HG02840 (cell line): ENCODE results near the gene COL15A1.

ENCODE experiments used
- ATAC-seq: cut with Tn5 transposase; IDR thresholded peaks from one replicate; pipeline ENCODE4 v1.9.1; 2021; ENCODE audit warnings: mild to moderate bottlenecking, moderate library complexity, moderate number of reproducible peaks; ENCODE audit not compliant: unreplicated experiment, low FRiP score

COL15A1 gene

DNA sequence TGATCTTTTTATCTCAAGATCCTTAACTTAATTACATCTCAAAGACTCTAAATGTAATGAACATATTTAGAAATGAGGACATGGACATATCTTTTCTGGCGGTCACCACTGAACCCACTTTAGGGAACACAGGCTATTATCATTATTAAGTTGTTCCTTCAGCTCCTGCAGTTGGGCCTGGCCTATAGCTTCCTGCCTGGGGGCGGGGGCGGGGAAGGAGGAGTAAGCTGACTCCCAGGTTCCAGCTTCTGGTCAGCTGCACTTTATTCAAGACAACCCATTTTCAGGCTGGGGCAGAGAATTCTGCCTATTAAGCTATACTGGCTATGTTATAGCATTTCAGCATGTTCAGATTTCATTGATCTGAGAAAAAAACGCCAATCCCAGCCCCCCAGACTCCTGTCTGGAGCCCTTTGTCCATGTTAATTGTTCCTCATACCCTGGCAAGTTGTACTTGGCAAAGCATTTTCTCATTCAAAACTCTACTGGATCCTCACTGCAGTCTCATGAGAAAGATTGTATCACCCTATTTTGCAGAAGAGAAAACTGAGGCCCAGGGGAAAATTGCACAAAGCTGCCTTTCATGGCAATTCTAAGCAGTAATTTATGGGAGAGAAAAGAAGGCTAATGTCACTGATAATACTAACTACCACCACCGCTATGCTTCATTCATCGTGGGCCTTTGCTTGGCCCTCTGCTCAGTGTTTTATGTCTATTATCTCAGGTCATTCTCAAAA lies 25.1 kb downstream of the COL15A1 start:
- no peak for ATAC-seq

DNA sequence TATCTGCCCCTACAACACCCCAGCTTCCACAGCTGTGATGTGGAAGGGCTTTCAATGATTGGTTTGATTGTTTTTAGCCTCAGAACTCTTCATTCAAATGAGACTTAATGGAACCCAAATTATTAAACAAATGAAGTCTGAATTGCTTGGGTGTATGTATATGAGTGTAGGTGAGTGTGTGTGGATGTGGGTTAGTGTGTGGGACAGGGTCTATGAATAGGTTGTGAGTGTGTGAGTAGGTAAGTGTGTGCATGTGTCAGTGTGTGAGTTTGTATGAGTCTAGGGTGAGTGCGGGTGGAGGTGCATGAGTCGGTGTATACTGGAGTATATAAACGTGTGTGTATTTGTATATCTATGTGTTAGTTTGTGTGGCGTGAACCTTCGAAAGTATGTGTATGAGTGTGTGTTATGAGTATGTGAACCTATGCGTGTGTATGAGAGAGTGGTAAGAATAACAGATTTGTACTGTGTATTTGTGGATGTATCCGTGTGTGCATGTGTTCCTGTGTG lies 26.9 kb downstream of the COL15A1 start:
- no peak for ATAC-seq

- no peak for ATAC-seq
These were observed 27.6 kb downstream of the COL15A1 start for GRCh38 chr9:98971168-98971914.

DNA sequence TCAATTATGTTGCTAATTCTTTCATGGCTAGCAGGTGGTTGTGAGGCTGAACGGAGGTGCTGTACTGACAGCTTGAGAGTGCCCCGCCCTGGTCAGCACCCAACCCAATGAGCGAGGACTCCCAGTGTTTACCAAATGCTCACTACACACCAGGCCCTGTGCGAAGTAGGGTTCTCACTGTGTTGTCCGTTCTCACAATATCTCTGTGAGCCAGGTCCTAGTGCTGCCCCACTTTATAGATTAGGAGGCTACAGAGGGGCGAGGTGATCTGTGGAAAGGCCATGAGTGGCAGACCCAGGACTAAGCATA lies 28.2 kb downstream of the COL15A1 start:
- no peak for ATAC-seq

GRCh38 chr9:98972716-98973115 lies 29.0 kb downstream of the COL15A1 start:
- ATAC-seq, result no peak

- no peak for ATAC-seq
These were observed 29.5 kb downstream of the COL15A1 start for GRCh38 chr9:98973171-98973570.

DNA sequence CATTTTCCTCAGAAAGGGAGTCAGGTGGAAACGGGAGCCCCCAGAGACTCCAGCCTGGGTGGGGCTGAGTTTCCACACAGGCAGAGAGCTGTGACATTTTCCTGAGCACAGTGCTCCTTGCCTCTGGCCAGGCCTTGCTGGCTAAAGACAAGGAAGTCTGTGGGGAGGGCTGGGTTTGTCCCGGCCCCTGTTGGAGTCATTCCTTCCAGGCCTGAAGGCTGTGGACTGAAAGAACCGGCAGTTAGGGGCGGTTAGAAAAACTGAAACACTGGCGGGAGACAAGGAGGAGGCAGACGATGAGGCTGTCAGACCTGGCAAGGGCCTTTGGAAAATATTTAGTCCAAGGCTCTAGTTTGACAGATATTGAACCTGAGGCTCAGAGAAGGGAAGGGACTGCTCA lies 29.9 kb downstream of the COL15A1 start:
- ATAC-seq, result no peak

DNA sequence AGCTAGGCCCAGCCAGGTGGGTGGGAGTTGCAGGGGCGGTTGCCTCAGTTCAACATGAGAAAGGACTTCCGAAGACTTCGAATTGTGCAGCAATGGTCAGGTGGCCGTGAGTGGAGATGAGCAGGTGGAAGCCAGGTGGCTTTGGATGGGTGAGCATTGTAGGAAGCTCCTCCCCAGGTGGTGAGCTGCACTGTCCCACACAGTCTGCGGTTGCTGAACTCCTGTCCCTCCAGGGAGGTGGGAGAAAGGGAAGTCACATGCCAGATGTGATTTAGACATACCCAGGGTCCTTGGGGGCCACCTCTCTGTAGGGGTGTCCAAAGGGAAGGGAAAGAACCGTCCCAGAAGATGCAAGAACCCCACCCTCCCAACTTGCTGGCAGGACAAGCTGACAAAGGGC lies 30.4 kb downstream of the COL15A1 start:
- no peak for ATAC-seq

DNA sequence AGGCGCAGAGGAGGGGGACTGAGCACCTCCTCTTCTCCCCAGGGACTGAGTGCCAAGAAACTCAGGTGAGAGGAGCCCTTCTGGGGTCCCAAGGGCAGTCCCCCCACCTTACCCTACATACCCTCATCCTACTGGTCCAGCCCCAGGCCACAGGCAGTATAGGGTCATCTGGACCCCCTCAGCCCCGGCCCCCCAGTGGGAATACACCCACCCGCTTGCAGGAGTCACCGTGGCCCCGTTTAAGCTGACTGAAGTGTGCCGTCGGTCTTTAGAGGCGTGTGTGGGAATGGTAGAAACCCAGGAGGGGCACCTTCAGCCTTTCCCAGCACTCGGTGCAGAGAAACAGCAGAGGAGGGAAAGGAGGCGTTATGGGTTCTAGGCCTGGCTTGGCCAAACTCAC lies 30.8 kb downstream of the COL15A1 start:
- peak; percentile 8 for ATAC-seq

DNA sequence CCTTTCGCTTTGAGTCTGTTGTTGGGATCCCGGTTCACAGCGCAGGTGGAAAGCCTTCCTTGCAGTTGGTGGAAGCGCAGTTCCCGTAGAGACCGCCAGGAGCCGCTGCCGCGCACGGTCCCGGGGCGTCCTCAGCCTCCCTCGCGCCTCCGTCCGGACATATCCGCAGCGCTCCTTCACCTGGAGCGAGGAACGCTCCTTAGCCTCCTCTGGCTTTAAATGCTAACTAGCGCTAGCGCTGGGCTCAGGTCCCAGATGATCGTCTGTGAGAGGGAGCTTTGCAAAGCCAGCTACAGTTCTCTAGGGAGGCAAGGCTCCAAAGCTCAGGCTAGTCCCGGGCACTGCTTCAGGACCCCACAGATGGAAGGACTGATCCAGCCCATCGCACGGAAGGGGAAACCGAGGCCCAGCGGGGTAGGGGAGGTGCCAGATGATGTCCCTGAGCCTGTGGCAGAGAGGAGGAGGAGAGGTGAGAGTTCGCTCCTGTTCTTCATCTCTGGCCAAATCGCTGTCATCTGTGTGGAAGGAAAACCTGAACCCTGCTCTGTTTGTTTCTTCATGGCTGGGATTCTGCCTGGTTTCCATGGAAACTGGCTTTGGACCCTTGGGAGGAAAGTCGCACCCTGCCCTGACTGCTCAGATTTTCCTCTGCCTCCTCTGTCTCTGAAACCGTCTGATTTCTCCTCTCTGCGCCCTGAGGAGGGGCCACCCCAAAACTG lies 31.4 kb downstream of the COL15A1 start:
- peak; percentile 75 for ATAC-seq

- ATAC-seq, result no peak
These were observed 32.1 kb downstream of the COL15A1 start for GRCh38 chr9:98975838-98976237.

GRCh38 chr9:98977246-98977714 lies 33.6 kb downstream of the COL15A1 start:
- ATAC-seq, result no peak

DNA sequence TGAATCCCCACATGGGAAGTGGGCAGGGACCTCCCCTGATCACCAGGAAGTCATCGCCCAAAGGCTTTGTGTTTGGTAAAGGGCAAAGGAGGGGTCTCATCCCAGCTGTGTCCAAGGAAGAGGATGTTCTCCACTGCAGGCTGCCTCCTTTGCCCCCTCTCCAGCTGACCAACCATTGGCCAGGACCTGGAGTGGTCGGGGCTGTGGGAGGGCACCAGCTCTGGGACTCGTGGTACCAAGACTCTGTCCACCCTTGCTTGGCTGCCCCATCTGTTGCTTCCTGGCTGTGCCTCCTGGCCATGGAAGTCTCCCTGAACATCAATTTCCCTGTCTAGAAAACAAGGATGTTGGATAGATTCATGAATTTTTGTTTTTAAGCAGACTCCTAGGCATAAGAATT lies 34.1 kb downstream of the COL15A1 start:
- ATAC-seq, result no peak

- no peak for ATAC-seq
These were observed 34.5 kb downstream of the COL15A1 start for GRCh38 chr9:98978231-98978681.

DNA sequence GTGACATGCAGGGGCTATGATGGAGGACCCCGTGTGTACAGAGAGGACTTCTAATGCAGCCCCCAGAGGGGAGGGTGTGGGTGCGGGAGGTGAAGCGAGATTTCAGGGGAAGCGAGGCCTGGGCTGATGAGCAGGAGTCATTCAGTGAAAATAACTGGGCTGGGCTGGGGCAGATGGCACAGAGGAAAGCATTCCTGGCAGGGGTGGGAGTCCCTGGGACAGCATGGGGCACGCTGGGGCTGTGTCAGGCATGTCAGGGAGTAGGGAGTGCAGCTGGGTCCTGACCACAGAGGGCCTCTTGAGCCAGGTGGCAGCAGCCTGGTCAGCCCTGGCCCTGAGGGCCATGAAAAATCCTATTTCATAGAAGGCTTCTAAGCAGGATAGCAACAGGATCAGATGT lies 36.6 kb downstream of the COL15A1 start:
- no peak for ATAC-seq

DNA sequence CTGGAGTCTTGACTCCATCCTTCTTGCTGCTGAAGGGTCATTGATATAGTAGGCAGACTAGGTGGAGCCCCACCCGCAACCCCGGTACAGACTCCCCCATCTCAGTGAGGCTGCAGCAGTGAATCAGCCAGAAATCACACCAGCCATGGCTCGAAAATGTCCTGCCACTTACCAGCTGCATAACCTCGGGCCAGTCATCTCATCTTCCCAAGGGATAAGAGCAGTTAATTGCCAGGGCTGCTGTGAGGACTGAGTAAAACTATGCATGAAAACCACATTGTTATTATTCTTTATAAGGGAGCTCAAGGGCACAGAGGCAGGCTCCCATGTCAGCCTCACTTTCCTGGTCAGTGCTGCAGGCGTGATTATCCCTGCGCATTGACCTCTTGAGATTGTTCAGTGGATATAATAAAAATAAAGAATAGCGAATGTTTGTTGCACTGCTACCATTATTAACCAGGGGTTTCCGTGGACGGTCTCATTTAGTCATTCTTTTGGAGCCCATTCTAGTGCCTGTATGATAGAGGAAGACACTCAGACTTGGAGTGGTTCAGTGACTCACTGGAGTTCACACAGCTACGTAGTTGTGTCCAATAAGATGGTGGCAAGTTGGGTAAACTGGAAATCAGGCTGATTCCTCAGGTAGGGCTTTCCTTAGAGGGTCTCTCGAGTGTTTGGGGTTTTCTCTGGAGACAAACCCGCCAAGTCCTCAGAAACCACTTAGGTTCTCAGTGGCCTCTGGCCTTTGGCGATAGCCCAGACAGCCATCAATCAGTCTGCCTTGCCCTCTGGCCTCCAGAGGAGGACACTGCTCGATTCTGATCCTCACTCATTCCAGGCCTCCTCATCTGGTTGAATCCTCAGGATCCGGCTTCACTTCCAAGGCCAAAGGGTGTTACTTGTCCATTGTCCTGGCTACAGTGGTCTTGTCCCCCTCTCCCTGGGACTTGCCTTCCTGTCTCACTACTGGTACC lies 39.9 kb downstream of the COL15A1 start:
- no peak for ATAC-seq

DNA sequence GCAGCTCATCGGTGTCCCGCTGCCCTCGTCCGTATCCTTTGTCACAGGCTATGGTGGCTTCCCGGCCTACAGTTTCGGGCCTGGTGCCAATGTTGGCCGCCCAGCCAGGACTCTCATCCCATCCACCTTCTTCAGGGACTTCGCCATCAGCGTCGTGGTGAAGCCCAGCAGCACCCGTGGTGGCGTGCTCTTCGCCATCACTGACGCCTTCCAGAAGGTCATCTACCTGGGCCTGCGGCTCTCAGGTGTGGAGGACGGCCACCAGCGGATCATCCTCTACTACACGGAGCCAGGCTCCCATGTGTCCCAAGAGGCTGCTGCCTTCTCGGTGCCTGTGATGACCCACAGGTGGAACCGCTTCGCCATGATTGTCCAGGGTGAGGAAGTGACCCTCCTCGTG lies 41.9 kb downstream of the COL15A1 start:
- ATAC-seq, result no peak

DNA sequence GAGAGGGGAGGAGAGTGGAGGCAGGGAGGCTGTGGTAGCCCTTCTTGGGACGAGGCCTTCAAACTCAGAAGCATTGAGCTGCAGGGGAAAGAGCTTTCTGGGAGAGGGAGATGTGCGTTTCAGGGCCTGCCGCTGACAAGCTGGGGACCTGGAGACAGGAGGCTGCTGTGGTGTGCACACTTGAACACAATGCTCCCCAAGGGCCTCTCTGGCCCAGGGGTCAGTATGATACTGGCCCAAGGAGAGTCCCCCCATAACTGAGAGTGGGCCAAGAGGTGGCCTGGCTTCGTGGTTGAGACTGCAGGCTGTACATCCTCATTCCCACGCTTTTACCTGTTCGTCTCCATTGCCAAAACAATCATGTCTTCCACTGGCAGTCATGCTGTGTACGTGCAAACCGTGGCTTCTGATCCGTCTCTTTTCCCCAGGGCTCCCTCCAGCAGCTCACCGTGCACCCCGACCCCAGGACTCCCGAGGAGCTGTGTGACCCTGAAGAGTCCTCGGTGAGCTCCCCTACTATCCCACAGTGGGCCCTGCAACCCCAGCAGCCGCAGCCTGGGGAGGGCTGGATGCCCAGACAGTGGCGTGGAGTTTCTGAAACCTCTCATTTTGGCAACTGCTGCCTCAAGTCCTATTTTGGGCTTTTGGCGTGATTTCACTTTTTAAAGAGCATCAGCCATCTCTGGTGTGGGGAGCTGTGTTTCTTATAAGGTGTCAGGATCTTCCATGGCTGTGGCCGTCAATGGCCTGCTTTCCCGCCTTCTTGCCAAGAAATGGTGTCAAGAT lies 43.4 kb downstream of the COL15A1 start:
- no peak for ATAC-seq
